Upper lobe of left lung (tissue), 4 donors: ENCODE measurements around the gene CARD10.

Experiments
- CTCF ChIP-seq, 6 experiments: fragments of 450-650 bp in 4 of 6; fragments of 200-600 bp in 2 of 6; sonication (generic) in 2 of 6; IDR thresholded peaks; one replicate each; pipeline ENCODE4 v1.5.1; 2016 to 2019; ENCODE audit warnings: antibody characterized with exemption in 6 of 6
- EP300 ChIP-seq, 4 donors: sonication (generic); formaldehyde crosslinking; IDR thresholded peaks; one replicate each; pipeline ENCODE4 v1.5.1; 2017; ENCODE audit warnings: antibody characterized with exemption in 4 of 4, control low read depth in 2 of 4

DNA sequence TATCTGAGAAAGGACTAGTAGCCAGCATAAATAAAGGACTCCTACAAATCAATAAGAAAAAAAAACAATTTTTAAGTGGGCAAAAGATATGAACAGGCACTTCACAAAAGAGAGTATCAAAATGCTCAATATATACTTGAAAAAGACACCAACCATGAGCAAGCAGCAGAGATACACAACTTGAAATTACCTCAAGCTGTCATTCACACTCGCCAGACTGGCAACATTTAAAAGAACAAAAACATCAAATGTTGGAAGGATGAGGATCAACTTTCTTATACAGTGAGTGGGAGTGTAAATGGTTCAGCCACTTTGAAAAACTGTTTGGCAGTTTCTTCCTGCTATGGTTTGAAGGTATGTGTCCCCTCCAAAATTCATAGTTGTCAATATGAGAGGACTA, 68.0 kb downstream of the CARD10 start:
- TF ChIP-seq CTCF (IDR thresholded peaks at IDR 0.05) (no peak), EP300 (IDR thresholded peaks at IDR 0.05) (no peak)
